GM15510 (cell line): ENCODE measurements around the gene MTURN.

Experiments used
- POLR2A ChIP-seq: IDR thresholded peaks from 3 replicates; pipeline ENCODE4 v1.6.1; 2011; ENCODE audit warnings: borderline replicate concordance; ENCODE audit not compliant: insufficient read length; ENCODE audit errors: extremely low read depth

The MTURN gene

GRCh38 chr7:30177965-30178364 is 43.2 kb downstream of the MTURN start:
- TF ChIP-seq POLR2A, result no peak

- TF ChIP-seq POLR2A, result peak; percentile 22
These were observed 44.1 kb downstream of the MTURN start for GRCh38 chr7:30178748-30179436.

- no peak for TF ChIP-seq POLR2A
These were observed 45.9 kb downstream of the MTURN start for GRCh38 chr7:30180718-30181117.

- TF ChIP-seq POLR2A, result no peak
These were observed 46.4 kb downstream of the MTURN start for GRCh38 chr7:30181211-30181610.

- TF ChIP-seq POLR2A, result no peak
These were observed 47.1 kb downstream of the MTURN start for GRCh38 chr7:30181736-30182522.

GRCh38 chr7:30182814-30183213 is 48.0 kb downstream of the MTURN start:
- TF ChIP-seq POLR2A, result no peak

- no peak for TF ChIP-seq POLR2A
These were observed 49.1 kb downstream of the MTURN start for GRCh38 chr7:30183749-30184369.

- no peak for TF ChIP-seq POLR2A
These were observed 50.2 kb downstream of the MTURN start for GRCh38 chr7:30184791-30185487.

- TF ChIP-seq POLR2A, result no peak
These were observed 50.7 kb downstream of the MTURN start for GRCh38 chr7:30185496-30185895.

- no peak for TF ChIP-seq POLR2A
These were observed 51.9 kb downstream of the MTURN start for GRCh38 chr7:30186725-30187124.

GRCh38 chr7:30187513-30187912 is 52.7 kb downstream of the MTURN start:
- TF ChIP-seq POLR2A, result no peak

- no peak for TF ChIP-seq POLR2A
These were observed 54.0 kb downstream of the MTURN start for GRCh38 chr7:30188811-30189210.

GRCh38 chr7:30191809-30192208 is 57.0 kb downstream of the MTURN start:
- TF ChIP-seq POLR2A, result no peak

GRCh38 chr7:30193336-30193943 is 58.7 kb downstream of the MTURN start:
- TF ChIP-seq POLR2A, result no peak

GRCh38 chr7:30196408-30196807 is 61.6 kb downstream of the MTURN start:
- no peak for TF ChIP-seq POLR2A
